Endothelial cell of umbilical vein (primary cell): ENCODE data around the gene TMEM63B. TPM values are rescaled to one million over a fixed set of nuclear protein-coding genes. Genes with fewer than 3 reads are reported as not detected.

ENCODE experiments used
- BruUV-seq: library from RNA; stranded (reverse); fragments of 400-500 nt; replicated peaks from 2 replicates; lab custom pipeline; 2021; lab: Mats Ljungman, UMichigan
- CTCF ChIA-PET: fragments of 300-600, 350-600 bp; sonication (Branson Sonifier 250); formaldehyde crosslinking; loops from one replicate; lab custom pipeline; 2021; ENCODE audit warnings: antibody characterized with exemption, inconsistent platforms; lab: Charles Lee
- POLR2A ChIA-PET: fragments of 300-600, 350-600 bp; sonication (Branson Sonifier 250); formaldehyde crosslinking; loops from one replicate; lab custom pipeline; 2021; ENCODE audit warnings: antibody characterized with exemption, inconsistent platforms; lab: Charles Lee
- DNase-seq: peaks from one replicate; pipeline ENCODE4 v3.0.0-alpha.2; 2011; ENCODE audit warnings: low read depth, low spot score
- FAIRE-seq: peaks from 2 replicates; lab custom pipeline; 2011; peaks lifted over from hg19 to GRCh38; lab: Jason Lieb, UNC
- H2AFZ ChIP-seq: 2 replicates; pipeline ENCODE4 v1.6.0; 2012; ENCODE audit warnings: low read depth, low read length, control low read depth, inconsistent platforms
- H3K27ac ChIP-seq: 2 replicates; pipeline ENCODE4 v1.5.1; 2011; ENCODE audit warnings: low read depth, mild to moderate bottlenecking, control low read depth, low read length, moderate library complexity; ENCODE audit not compliant: insufficient read depth
- H3K27me3 ChIP-seq, 2 experiments: 2 replicates each; pipeline versions ENCODE4 v1.6.0 to v1.6.1; 2011; ENCODE audit warnings: low read length in 2 of 2, mixed read lengths in 1 of 2; ENCODE audit not compliant: control insufficient read depth in 2 of 2, insufficient read depth in 2 of 2
- H3K36me3 ChIP-seq, 2 experiments: 2 replicates in 1 of 2; 3 replicates in 1 of 2; pipeline ENCODE4 v1.5.1; 2011; ENCODE audit warnings: low read length in 2 of 2, mild to moderate bottlenecking in 1 of 2, moderate library complexity in 1 of 2; ENCODE audit not compliant: control insufficient read depth in 2 of 2, insufficient read depth in 2 of 2; ENCODE audit errors: extremely low read depth in 1 of 2
- H3K4me1 ChIP-seq: 3 replicates; pipeline ENCODE4 v1.5.1; 2011; ENCODE audit warnings: mild to moderate bottlenecking, low read length; ENCODE audit not compliant: control insufficient read depth, insufficient read depth; ENCODE audit errors: extremely low read depth
- H3K4me2 ChIP-seq: 2 replicates; pipeline ENCODE4 v1.6.1; 2011; ENCODE audit warnings: low read length, control low read depth, mixed read lengths; ENCODE audit not compliant: insufficient read depth
- H3K4me3 ChIP-seq, 3 experiments: fragments of 200-600 bp in 1 of 3; sonication (generic), shearing (Covaris generic) in 1 of 3; replicated peaks in 1 of 3; 2 replicates each; pipeline ENCODE4 v1.5.1; 2011 to 2016; ENCODE audit warnings: control low read depth in 3 of 3, low read length in 3 of 3, mild to moderate bottlenecking in 2 of 3, inconsistent platforms in 1 of 3, low read depth in 1 of 3, moderate library complexity in 1 of 3; ENCODE audit not compliant: insufficient read depth in 1 of 3
- H3K79me2 ChIP-seq: 2 replicates; pipeline ENCODE4 v1.6.0; 2012; ENCODE audit warnings: low read length, inconsistent platforms; ENCODE audit not compliant: control insufficient read depth, insufficient read depth
- H3K9ac ChIP-seq: replicated peaks from 2 replicates; pipeline ENCODE3; 2011; ENCODE audit warnings: low read length, control low read depth; ENCODE audit not compliant: insufficient read depth; ENCODE audit errors: extremely low read depth
- H3K9me1 ChIP-seq: replicated peaks from 3 replicates; pipeline ENCODE4 v1.6.0; 2011; ENCODE audit warnings: mild to moderate bottlenecking, low read length; ENCODE audit not compliant: control insufficient read depth, insufficient read depth; ENCODE audit errors: extremely low read depth
- H3K9me3 ChIP-seq: replicated peaks from 2 replicates; pipeline ENCODE4 v1.5.1; 2012; ENCODE audit warnings: low read length, inconsistent platforms; ENCODE audit not compliant: control insufficient read depth, insufficient read depth
- H4K20me1 ChIP-seq: replicated peaks from 2 replicates; pipeline ENCODE3; 2011; ENCODE audit warnings: mild to moderate bottlenecking, low read length; ENCODE audit not compliant: control insufficient read depth, insufficient read depth; ENCODE audit errors: extremely low read depth
- EZH2 ChIP-seq: IDR thresholded peaks from 2 replicates; pipeline ENCODE4 v1.6.1; 2012; ENCODE audit warnings: borderline replicate concordance, low read depth, mild to moderate bottlenecking, moderate library complexity, low read length, inconsistent platforms; ENCODE audit not compliant: severe bottlenecking
- FOS ChIP-seq: IDR thresholded peaks from 2 replicates; pipeline ENCODE4 v1.6.1; 2011; ENCODE audit warnings: mild to moderate bottlenecking, low read length, moderate library complexity, borderline replicate concordance; ENCODE audit not compliant: insufficient read depth
- GATA2 ChIP-seq: IDR thresholded peaks from 2 replicates; pipeline ENCODE4 v1.7.0; 2011; ENCODE audit warnings: low read depth, mild to moderate bottlenecking, moderate library complexity, mixed read lengths, low read length; ENCODE audit not compliant: insufficient read length, insufficient read depth
- JUN ChIP-seq: IDR thresholded peaks from 2 replicates; pipeline ENCODE4 v1.6.1; 2011; ENCODE audit warnings: borderline replicate concordance, low read depth; ENCODE audit not compliant: insufficient read length, insufficient read depth
- MYC ChIP-seq: IDR thresholded peaks from one replicate; pipeline ENCODE4 v1.6.1; 2011; ENCODE audit warnings: mild to moderate bottlenecking, low read depth, low read length
- POLR2A ChIP-seq: IDR thresholded peaks from 2 replicates; pipeline ENCODE4 v1.6.1; 2012; ENCODE audit warnings: low read depth, mild to moderate bottlenecking, control low read depth, low read length
- POLR2AphosphoS5 ChIP-seq: IDR thresholded peaks from 2 replicates; pipeline ENCODE4 v1.6.1; 2012; ENCODE audit warnings: low read depth, mild to moderate bottlenecking, control low read depth, low read length, moderate library complexity; ENCODE audit not compliant: insufficient read depth
- dilution Hi-C: fragments of 300-500 bp; cut with MboI; formaldehyde crosslinking; loops from one replicate; pipeline ENCODE4 v1.15.0; 2019; ENCODE audit warnings: low sequenced_read_pairs; ENCODE audit not compliant: extremely low pct_ligation_motif_present
- intact Hi-C: fragments of 100-400 bp; cut with micrococcal nuclease; formaldehyde crosslinking; loops from one replicate; pipeline ENCODE4 v1.10.0; 2022
- polyA plus RNA-seq, 4 experiments: library from polyadenylated mRNA; depleted of rRNA in 3 of 4; stranded (reverse) in 3 of 4; unstranded in 1 of 4; fragments of >200 nt; gene quantifications; 2 replicates each; pipeline versions ENCODE4 v1.2.1 to v1.2.3, GENCODE V29; 2011 to 2012; ENCODE audit warnings: missing spikeins in 1 of 4
- total RNA-seq: library from RNA; stranded (reverse); gene quantifications from 2 replicates; pipeline ENCODE4 v1.2.3, GENCODE V29; 2021
- TF ChIP-seq, protein P1 (sequence below), 2 donors: IDR thresholded peaks; 1 replicate in 1 of 2; 2 replicates in 1 of 2; pipeline ENCODE4 v1.5.1; 2011; ENCODE audit warnings: low read length in 2 of 2, mild to moderate bottlenecking in 2 of 2, moderate library complexity in 2 of 2, control low read depth in 1 of 2, inconsistent platforms in 1 of 2, low read depth in 1 of 2; ENCODE audit not compliant: insufficient read depth in 1 of 2; ENCODE audit errors: extremely low read depth in 1 of 2
- TF ChIP-seq, protein P2 (sequence below): IDR thresholded peaks from 2 replicates; pipeline ENCODE4 v1.6.1; 2011; ENCODE audit not compliant: insufficient read depth, insufficient read length

TMEM63B gene
- total and polyA plus RNA-seq, 2 donors (not counting 3 experiments of a cell fraction or from before 2014, with no cell fraction given): 49.7 to 56.1 TPM

DNA sequence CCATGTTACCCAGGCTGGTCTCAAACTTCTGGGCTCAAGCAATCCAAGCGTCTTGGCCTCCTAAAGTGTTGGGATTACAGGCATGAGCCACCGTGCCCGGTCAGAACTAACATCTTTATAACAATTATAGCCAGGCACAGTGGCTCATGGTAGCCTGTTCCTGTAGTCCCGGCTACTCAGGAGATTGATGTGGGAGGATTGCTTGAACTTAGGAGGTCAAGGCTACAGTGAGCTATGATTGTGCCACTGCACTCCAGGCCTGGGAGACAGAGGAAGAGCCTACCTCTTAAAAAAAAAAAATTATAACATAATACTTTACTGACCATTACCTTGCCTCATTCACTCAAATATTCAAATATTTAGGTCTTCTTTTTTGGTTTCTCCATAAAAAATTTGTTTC, 72.5 kb downstream of the TMEM63B start:
- ChIA-PET POLR2A (interaction anchor here (0.7 kb wide), 1 partner anchor 22 kb away, joined by 3 read pairs; no protein-coding TSS in a partner anchor), CTCF (interaction anchor here (0.8 to 1.7 kb wide), 5 partner anchors 7 to 34 kb away, joined by 3 to 5 read pairs (median 5); no protein-coding TSS in a partner anchor)
- no peaks in the 10 kb centered on the region for H3K9me1 ChIP-seq
- H3K36me3 ChIP-seq: no peaks in the 10 kb centered on the region
- BruUV-seq: no TSS peak
- H3K4me1 ChIP-seq: peaks cover 14% of the 10 kb centered on the region
- no peak for DNase-seq
- H3K9me3 ChIP-seq: no peaks in the 10 kb centered on the region
- H3K4me3 ChIP-seq: no peak overlapping the region
- no peak for TF ChIP-seq POLR2AphosphoS5
- no peak for TF ChIP-seq EZH2
- TF ChIP-seq, protein P1, sequence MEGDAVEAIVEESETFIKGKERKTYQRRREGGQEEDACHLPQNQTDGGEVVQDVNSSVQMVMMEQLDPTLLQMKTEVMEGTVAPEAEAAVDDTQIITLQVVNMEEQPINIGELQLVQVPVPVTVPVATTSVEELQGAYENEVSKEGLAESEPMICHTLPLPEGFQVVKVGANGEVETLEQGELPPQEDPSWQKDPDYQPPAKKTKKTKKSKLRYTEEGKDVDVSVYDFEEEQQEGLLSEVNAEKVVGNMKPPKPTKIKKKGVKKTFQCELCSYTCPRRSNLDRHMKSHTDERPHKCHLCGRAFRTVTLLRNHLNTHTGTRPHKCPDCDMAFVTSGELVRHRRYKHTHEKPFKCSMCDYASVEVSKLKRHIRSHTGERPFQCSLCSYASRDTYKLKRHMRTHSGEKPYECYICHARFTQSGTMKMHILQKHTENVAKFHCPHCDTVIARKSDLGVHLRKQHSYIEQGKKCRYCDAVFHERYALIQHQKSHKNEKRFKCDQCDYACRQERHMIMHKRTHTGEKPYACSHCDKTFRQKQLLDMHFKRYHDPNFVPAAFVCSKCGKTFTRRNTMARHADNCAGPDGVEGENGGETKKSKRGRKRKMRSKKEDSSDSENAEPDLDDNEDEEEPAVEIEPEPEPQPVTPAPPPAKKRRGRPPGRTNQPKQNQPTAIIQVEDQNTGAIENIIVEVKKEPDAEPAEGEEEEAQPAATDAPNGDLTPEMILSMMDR (IDR thresholded peaks at IDR 0.05; ENCODE audit: extremely low read depth in 1 of 2, insufficient read depth in 1 of 2, low read depth in 1 of 2, low read length in 2 of 2): no peak
- no peak for TF ChIP-seq MYC
- no peak for TF ChIP-seq JUN
- TF ChIP-seq GATA2: no peak
- no peak for TF ChIP-seq POLR2A
- no peak for TF ChIP-seq FOS
- TF ChIP-seq, protein P2, sequence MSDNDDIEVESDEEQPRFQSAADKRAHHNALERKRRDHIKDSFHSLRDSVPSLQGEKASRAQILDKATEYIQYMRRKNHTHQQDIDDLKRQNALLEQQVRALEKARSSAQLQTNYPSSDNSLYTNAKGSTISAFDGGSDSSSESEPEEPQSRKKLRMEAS: no peak
- dilution Hi-C loops: no loop called here
- no peaks in the 10 kb centered on the region for H4K20me1 ChIP-seq
- intact Hi-C loops: loop anchor here (1.0 kb wide), 1 partner anchor 22 kb away; no protein-coding TSS in a partner anchor
- H3K27me3 ChIP-seq: no peaks in the 10 kb centered on the region
- H3K4me2 ChIP-seq: no peak overlapping the region
- H3K79me2 ChIP-seq: no peaks in the 10 kb centered on the region
- H2AFZ ChIP-seq: no peak overlapping the region
- no peak overlapping the region for H3K27ac ChIP-seq
- FAIRE-seq: no peak
- H3K9ac ChIP-seq: no peak overlapping the region
